Neural cell (in vitro differentiated cells): Measurements from ENCODE around the gene GGT6.

ENCODE experiments used
- CTCF ChIP-seq: fragments of 450-650 bp; IDR thresholded peaks from 2 replicates; pipeline ENCODE4 v1.5.1; 2014; ENCODE audit warnings: antibody characterized with exemption, mild to moderate bottlenecking, moderate library complexity; ENCODE audit not compliant: poor library complexity, severe bottlenecking
- EZH2 ChIP-seq: fragments of 200-600, 300-800 bp; shearing (Covaris generic), sonication (generic); IDR thresholded peaks from 2 replicates; pipeline ENCODE4 v1.6.1; 2014; ENCODE audit warnings: antibody characterized with exemption, low read length, borderline replicate concordance, mild to moderate bottlenecking; ENCODE audit not compliant: insufficient read depth, poor library complexity, severe bottlenecking
- MXI1 ChIP-seq: fragments of 450-650 bp; conservative IDR thresholded peaks from 2 replicates; pipeline ENCODE4 v1.6.1; 2014; ENCODE audit warnings: antibody characterized with exemption, mild to moderate bottlenecking; ENCODE audit not compliant: poor library complexity, severe bottlenecking
- POLR2AphosphoS5 ChIP-seq: IDR thresholded peaks from 2 replicates; pipeline ENCODE4 v1.6.1; 2012
- RAD21 ChIP-seq: fragments of 450-650 bp; conservative IDR thresholded peaks from 2 replicates; pipeline ENCODE4 v1.6.1; 2014; ENCODE audit warnings: antibody characterized with exemption, mild to moderate bottlenecking, moderate library complexity
- REST ChIP-seq: IDR thresholded peaks from 2 replicates; pipeline ENCODE4 v1.6.1; 2012; ENCODE audit warnings: borderline replicate concordance
- SMC3 ChIP-seq: fragments of 450-650 bp; conservative IDR thresholded peaks from 2 replicates; pipeline ENCODE4 v1.6.1; 2014; ENCODE audit warnings: antibody characterized with exemption, mild to moderate bottlenecking, moderate library complexity; ENCODE audit not compliant: poor library complexity
- TAF1 ChIP-seq: IDR thresholded peaks from 2 replicates; pipeline ENCODE4 v1.6.1; 2012; ENCODE audit warnings: low read depth

- TF ChIP-seq SMC3 (no peak), CTCF (no peak), TAF1 (no peak), EZH2 (no peak), POLR2AphosphoS5 (no peak), MXI1 (no peak), REST (no peak), RAD21 (no peak)
These were observed 9.8 kb downstream of the GGT6 start for GRCh38 chr17:4550534-4551039.
